Limb (tissue), 2 donors: ENCODE data around the gene RING1.
A peak's percentile ranks its signal among the peaks of the same experiment; 100 is the strongest.

ENCODE experiments used
- DNase-seq, 2 donors: peaks; one replicate each; pipeline ENCODE4 v3.0.0-alpha.2; 2016; ENCODE audit errors: extremely low spot score in 2 of 2

RING1 gene

GRCh38 chr6:33208091-33208967 lies at the start of gene RING1:
RING1 (plus strand) TSS chr6:33208500; CDS start chr6:33208823, 323 bp downstream.
- DNase-seq = peak; percentile 88 to 94

- no peak for DNase-seq
Measured at GRCh38 chr6:33160096-33160495, 48.2 kb upstream of the RING1 start.

GRCh38 chr6:33160728-33161344 lies 47.5 kb upstream of the RING1 start:
- DNase-seq = peak; percentile 63 to 88

GRCh38 chr6:33161354-33162331 lies 46.7 kb upstream of the RING1 start:
- DNase-seq = peak; percentile 71 to 88

- DNase-seq = no peak
Measured at GRCh38 chr6:33163540-33163939, 44.8 kb upstream of the RING1 start.

- no peak for DNase-seq
Measured at GRCh38 chr6:33164176-33164575, 44.1 kb upstream of the RING1 start.

- no peak for DNase-seq
Measured at GRCh38 chr6:33164665-33165373, 43.5 kb upstream of the RING1 start.

GRCh38 chr6:33165581-33166258 lies 42.6 kb upstream of the RING1 start:
- no peak for DNase-seq

- no peak for DNase-seq
Measured at GRCh38 chr6:33166363-33166762, 41.9 kb upstream of the RING1 start.

- no peak for DNase-seq
Measured at GRCh38 chr6:33166811-33167210, 41.5 kb upstream of the RING1 start.

GRCh38 chr6:33167374-33168283 lies 40.7 kb upstream of the RING1 start:
- DNase-seq = no peak

- DNase-seq = no peak
Measured at GRCh38 chr6:33168284-33168601, 40.1 kb upstream of the RING1 start.

- DNase-seq = no peak
Measured at GRCh38 chr6:33168639-33169038, 39.7 kb upstream of the RING1 start.

- DNase-seq = no peak
Measured at GRCh38 chr6:33169291-33170175, 38.8 kb upstream of the RING1 start.

- no peak for DNase-seq
Measured at GRCh38 chr6:33170176-33171015, 37.9 kb upstream of the RING1 start.

GRCh38 chr6:33171016-33171879 lies 37.1 kb upstream of the RING1 start:
- DNase-seq = no peak
